HEK293 (cell line): ENCODE measurements around the gene PSMC4.

Experiments used
- ATF2 ChIP-seq: fragments of 450-650 bp; formaldehyde crosslinking; IDR thresholded peaks from 2 replicates; pipeline ENCODE4 v1.5.1; 2016; ENCODE audit warnings: missing biosample characterization, missing genetic modification characterization, low read depth
- ELK4 ChIP-seq: IDR thresholded peaks from 2 replicates; pipeline ENCODE4 v1.6.1; 2011; ENCODE audit warnings: mild to moderate bottlenecking, low read depth, low read length, borderline replicate concordance
- RBAK ChIP-seq: fragments of 450-650 bp; formaldehyde crosslinking; IDR thresholded peaks from 2 replicates; pipeline ENCODE4 v1.5.1; 2016; ENCODE audit warnings: missing biosample characterization, missing genetic modification characterization
- REPIN1 ChIP-seq: fragments of 450-650 bp; formaldehyde crosslinking; IDR thresholded peaks from 2 replicates; pipeline ENCODE4 v1.5.1; 2017; ENCODE audit warnings: missing biosample characterization, missing genetic modification characterization, low read depth
- SALL2 ChIP-seq: fragments of 450-650 bp; formaldehyde crosslinking; IDR thresholded peaks from 2 replicates; pipeline ENCODE4 v1.5.0; 2017; ENCODE audit warnings: missing biosample characterization, mild to moderate bottlenecking, missing genetic modification characterization, borderline replicate concordance
- SP7 ChIP-seq: fragments of 450-650 bp; formaldehyde crosslinking; IDR thresholded peaks from 2 replicates; pipeline ENCODE4 v1.5.1; 2016; ENCODE audit warnings: missing biosample characterization, missing genetic modification characterization
- TCF7L2 ChIP-seq: IDR thresholded peaks from 2 replicates; pipeline ENCODE4 v1.6.1; 2011; ENCODE audit warnings: low read depth, mild to moderate bottlenecking, inconsistent platforms, low read length, moderate library complexity, borderline replicate concordance
- ZNF621 ChIP-seq: fragments of 450-650 bp; formaldehyde crosslinking; IDR thresholded peaks from 2 replicates; pipeline ENCODE4 v1.5.1; 2017; ENCODE audit warnings: missing biosample characterization, missing genetic modification characterization
- TF ChIP-seq, protein P1 (sequence below): fragments of 450-650 bp; formaldehyde crosslinking; IDR thresholded peaks from 2 replicates; pipeline ENCODE4 v1.5.1; 2016; ENCODE audit warnings: missing biosample characterization, missing genetic modification characterization
- TF ChIP-seq, protein P2 (sequence below): fragments of 450-650 bp; formaldehyde crosslinking; IDR thresholded peaks from 2 replicates; pipeline ENCODE4 v1.5.0; 2017; ENCODE audit warnings: missing biosample characterization, missing genetic modification characterization, borderline replicate concordance
- TF ChIP-seq, protein P3 (sequence below): fragments of 450-650 bp; formaldehyde crosslinking; IDR thresholded peaks from 2 replicates; pipeline ENCODE4; 2016; ENCODE audit warnings: missing biosample characterization, missing genetic modification characterization
- TF ChIP-seq, protein P4 (sequence below): fragments of 450-650 bp; formaldehyde crosslinking; optimal IDR thresholded peaks from 2 replicates; pipeline ENCODE3; 2016; ENCODE audit warnings: missing biosample characterization, mild to moderate bottlenecking, missing genetic modification characterization
- TF ChIP-seq, protein P5 (sequence below): fragments of 450-650 bp; formaldehyde crosslinking; IDR thresholded peaks from 2 replicates; pipeline ENCODE4 v1.5.1; 2017; ENCODE audit warnings: missing biosample characterization, missing genetic modification characterization

- TF ChIP-seq REPIN1 (tag by site-specific recombination): no peak
- TF ChIP-seq, protein P1, sequence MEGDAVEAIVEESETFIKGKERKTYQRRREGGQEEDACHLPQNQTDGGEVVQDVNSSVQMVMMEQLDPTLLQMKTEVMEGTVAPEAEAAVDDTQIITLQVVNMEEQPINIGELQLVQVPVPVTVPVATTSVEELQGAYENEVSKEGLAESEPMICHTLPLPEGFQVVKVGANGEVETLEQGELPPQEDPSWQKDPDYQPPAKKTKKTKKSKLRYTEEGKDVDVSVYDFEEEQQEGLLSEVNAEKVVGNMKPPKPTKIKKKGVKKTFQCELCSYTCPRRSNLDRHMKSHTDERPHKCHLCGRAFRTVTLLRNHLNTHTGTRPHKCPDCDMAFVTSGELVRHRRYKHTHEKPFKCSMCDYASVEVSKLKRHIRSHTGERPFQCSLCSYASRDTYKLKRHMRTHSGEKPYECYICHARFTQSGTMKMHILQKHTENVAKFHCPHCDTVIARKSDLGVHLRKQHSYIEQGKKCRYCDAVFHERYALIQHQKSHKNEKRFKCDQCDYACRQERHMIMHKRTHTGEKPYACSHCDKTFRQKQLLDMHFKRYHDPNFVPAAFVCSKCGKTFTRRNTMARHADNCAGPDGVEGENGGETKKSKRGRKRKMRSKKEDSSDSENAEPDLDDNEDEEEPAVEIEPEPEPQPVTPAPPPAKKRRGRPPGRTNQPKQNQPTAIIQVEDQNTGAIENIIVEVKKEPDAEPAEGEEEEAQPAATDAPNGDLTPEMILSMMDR (tag by site-specific recombination): no peak
- no peak for TF ChIP-seq RBAK
- no peak for TF ChIP-seq ZNF621
- TF ChIP-seq, protein P2, sequence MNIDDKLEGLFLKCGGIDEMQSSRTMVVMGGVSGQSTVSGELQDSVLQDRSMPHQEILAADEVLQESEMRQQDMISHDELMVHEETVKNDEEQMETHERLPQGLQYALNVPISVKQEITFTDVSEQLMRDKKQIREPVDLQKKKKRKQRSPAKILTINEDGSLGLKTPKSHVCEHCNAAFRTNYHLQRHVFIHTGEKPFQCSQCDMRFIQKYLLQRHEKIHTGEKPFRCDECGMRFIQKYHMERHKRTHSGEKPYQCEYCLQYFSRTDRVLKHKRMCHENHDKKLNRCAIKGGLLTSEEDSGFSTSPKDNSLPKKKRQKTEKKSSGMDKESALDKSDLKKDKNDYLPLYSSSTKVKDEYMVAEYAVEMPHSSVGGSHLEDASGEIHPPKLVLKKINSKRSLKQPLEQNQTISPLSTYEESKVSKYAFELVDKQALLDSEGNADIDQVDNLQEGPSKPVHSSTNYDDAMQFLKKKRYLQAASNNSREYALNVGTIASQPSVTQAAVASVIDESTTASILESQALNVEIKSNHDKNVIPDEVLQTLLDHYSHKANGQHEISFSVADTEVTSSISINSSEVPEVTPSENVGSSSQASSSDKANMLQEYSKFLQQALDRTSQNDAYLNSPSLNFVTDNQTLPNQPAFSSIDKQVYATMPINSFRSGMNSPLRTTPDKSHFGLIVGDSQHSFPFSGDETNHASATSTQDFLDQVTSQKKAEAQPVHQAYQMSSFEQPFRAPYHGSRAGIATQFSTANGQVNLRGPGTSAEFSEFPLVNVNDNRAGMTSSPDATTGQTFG: no peak
- no peak for TF ChIP-seq TCF7L2
- TF ChIP-seq SP7 (tag by site-specific recombination): no peak
- no peak for TF ChIP-seq ATF2 (tag by site-specific recombination)
- TF ChIP-seq, protein P3, sequence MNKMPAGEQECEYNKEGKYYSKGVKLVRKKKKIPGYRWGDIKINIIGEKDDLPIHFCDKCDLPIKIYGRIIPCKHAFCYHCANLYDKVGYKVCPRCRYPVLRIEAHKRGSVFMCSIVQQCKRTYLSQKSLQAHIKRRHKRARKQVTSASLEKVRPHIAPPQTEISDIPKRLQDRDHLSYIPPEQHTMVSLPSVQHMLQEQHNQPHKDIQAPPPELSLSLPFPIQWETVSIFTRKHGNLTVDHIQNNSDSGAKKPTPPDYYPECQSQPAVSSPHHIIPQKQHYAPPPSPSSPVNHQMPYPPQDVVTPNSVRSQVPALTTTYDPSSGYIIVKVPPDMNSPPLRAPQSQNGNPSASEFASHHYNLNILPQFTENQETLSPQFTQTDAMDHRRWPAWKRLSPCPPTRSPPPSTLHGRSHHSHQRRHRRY (tag by site-specific recombination): no peak
- TF ChIP-seq, protein P4, sequence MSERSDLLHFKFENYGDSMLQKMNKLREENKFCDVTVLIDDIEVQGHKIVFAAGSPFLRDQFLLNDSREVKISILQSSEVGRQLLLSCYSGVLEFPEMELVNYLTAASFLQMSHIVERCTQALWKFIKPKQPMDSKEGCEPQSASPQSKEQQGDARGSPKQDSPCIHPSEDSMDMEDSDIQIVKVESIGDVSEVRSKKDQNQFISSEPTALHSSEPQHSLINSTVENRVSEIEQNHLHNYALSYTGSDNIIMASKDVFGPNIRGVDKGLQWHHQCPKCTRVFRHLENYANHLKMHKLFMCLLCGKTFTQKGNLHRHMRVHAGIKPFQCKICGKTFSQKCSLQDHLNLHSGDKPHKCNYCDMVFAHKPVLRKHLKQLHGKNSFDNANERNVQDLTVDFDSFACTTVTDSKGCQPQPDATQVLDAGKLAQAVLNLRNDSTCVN (tag by site-specific recombination): no peak
- TF ChIP-seq ELK4: no peak
- TF ChIP-seq, protein P5, sequence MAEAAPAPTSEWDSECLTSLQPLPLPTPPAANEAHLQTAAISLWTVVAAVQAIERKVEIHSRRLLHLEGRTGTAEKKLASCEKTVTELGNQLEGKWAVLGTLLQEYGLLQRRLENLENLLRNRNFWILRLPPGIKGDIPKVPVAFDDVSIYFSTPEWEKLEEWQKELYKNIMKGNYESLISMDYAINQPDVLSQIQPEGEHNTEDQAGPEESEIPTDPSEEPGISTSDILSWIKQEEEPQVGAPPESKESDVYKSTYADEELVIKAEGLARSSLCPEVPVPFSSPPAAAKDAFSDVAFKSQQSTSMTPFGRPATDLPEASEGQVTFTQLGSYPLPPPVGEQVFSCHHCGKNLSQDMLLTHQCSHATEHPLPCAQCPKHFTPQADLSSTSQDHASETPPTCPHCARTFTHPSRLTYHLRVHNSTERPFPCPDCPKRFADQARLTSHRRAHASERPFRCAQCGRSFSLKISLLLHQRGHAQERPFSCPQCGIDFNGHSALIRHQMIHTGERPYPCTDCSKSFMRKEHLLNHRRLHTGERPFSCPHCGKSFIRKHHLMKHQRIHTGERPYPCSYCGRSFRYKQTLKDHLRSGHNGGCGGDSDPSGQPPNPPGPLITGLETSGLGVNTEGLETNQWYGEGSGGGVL (tag by site-specific recombination): no peak
- no peak for TF ChIP-seq SALL2
Measured at GRCh38 chr19:39943586-39943985, 27.4 kb upstream of the PSMC4 start.
